Left ventricle myocardium inferior (tissue), 1 donor: ENCODE measurements around the gene SPARCL1. TPM values are rescaled to one million over a fixed set of nuclear protein-coding genes. Genes with fewer than 3 reads are reported as not detected.
A peak's percentile ranks its signal among the peaks of the same experiment; 100 is the strongest.

Experiments
- DNase-seq: peaks from one replicate; pipeline ENCODE4 v3.0.0-alpha.2; 2020
- H3K27ac ChIP-seq: fragments of 200-600 bp; replicated peaks from 2 replicates; pipeline ENCODE4 v1.8.0; 2021
- H3K27me3 ChIP-seq: fragments of 200-600 bp; 2 replicates; pipeline ENCODE4 v1.8.0; 2021; ENCODE audit warnings: low read depth
- H3K36me3 ChIP-seq: fragments of 200-600 bp; 2 replicates; pipeline ENCODE4 v1.8.0; 2021
- H3K4me1 ChIP-seq: fragments of 200-600 bp; 2 replicates; pipeline ENCODE4 v1.8.0; 2021
- H3K4me3 ChIP-seq: fragments of 200-600 bp; 2 replicates; pipeline ENCODE4 v1.8.0; 2021; ENCODE audit warnings: mild to moderate bottlenecking, moderate library complexity
- H3K9me3 ChIP-seq: fragments of 200-600 bp; replicated peaks from 2 replicates; pipeline ENCODE4 v1.8.0; 2021
- intact Hi-C: fragments of 100-400 bp; cut with micrococcal nuclease; formaldehyde crosslinking; loops from one replicate; pipeline ENCODE4 v1.11.0; 2022
- total RNA-seq: library from RNA; stranded (reverse); fragmentation: NEBNext Ultra II Directional; extraction: Animal tissue kit (Norgen Biotek cat#: 25700); gene quantifications from one replicate; pipeline ENCODE4 v1.2.1, GENCODE V29; 2021
- TF ChIP-seq, protein P1 (sequence below): fragments of 200-600 bp; IDR thresholded peaks from 2 replicates; pipeline ENCODE4 v1.8.0; 2021; ENCODE audit warnings: antibody characterized with exemption, mild to moderate bottlenecking, borderline replicate concordance
- donor health status: DM: no; HTN: yes; CAD: no; lungs with severe emphysema.

SPARCL1 gene
- total RNA-seq, 1 donor from 2014 or later, result 292 TPM

GRCh38 chr4:87510747-87511146, 18.4 kb downstream of the SPARCL1 start:
- Histone ChIP-seq H3K9me3 (no peaks in the 10 kb centered on the region), H3K36me3 (peaks cover 46% of the 10 kb centered on the region), H3K27ac (peak overlapping the region; percentile 41), H3K4me3 (no peak overlapping the region), H3K27me3 (no peaks in the 10 kb centered on the region), H3K4me1 (peaks cover 84% of the 10 kb centered on the region)
- DNase-seq, result no peak
- intact Hi-C loops, result no loop called here
- TF ChIP-seq, protein P1, sequence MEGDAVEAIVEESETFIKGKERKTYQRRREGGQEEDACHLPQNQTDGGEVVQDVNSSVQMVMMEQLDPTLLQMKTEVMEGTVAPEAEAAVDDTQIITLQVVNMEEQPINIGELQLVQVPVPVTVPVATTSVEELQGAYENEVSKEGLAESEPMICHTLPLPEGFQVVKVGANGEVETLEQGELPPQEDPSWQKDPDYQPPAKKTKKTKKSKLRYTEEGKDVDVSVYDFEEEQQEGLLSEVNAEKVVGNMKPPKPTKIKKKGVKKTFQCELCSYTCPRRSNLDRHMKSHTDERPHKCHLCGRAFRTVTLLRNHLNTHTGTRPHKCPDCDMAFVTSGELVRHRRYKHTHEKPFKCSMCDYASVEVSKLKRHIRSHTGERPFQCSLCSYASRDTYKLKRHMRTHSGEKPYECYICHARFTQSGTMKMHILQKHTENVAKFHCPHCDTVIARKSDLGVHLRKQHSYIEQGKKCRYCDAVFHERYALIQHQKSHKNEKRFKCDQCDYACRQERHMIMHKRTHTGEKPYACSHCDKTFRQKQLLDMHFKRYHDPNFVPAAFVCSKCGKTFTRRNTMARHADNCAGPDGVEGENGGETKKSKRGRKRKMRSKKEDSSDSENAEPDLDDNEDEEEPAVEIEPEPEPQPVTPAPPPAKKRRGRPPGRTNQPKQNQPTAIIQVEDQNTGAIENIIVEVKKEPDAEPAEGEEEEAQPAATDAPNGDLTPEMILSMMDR, result no peak

- H3K4me3 ChIP-seq, result no peak overlapping the region
- intact Hi-C loops, result no loop called here
- no peak for DNase-seq
- no peaks in the 10 kb centered on the region for H3K27me3 ChIP-seq
- peaks cover 52% of the 10 kb centered on the region for H3K36me3 ChIP-seq
- TF ChIP-seq, protein P1, result no peak
- H3K4me1 ChIP-seq, result peaks cover 65% of the 10 kb centered on the region
- H3K9me3 ChIP-seq, result no peaks in the 10 kb centered on the region
- H3K27ac ChIP-seq, result peak overlapping the region; percentile 65
Measured at GRCh38 chr4:87506974-87507701, 22.0 kb downstream of the SPARCL1 start.

GRCh38 chr4:87505862-87506261, 23.3 kb downstream of the SPARCL1 start:
- Histone ChIP-seq H3K27me3 (no peaks in the 10 kb centered on the region), H3K27ac (peak overlapping the region; percentile 65)

GRCh38 chr4:87502580-87503238, 26.5 kb downstream of the SPARCL1 start:
- Histone ChIP-seq H3K9me3 (no peaks in the 10 kb centered on the region), H3K36me3 (peaks cover 36% of the 10 kb centered on the region), H3K27ac (peak overlapping the region; percentile 69), H3K4me1 (peaks cover 72% of the 10 kb centered on the region), H3K4me3 (no peak overlapping the region), H3K27me3 (no peaks in the 10 kb centered on the region)
- TF ChIP-seq, protein P1, result no peak
- intact Hi-C loops, result no loop called here
- no peak for DNase-seq

More at GRCh38 chr4:87505862-87506261, 23.3 kb downstream of the SPARCL1 start:
- intact Hi-C loops, result no loop called here
- no peak overlapping the region for H3K4me3 ChIP-seq
- no peak for DNase-seq
- H3K9me3 ChIP-seq, result no peaks in the 10 kb centered on the region
- H3K36me3 ChIP-seq, result peaks cover 45% of the 10 kb centered on the region
- TF ChIP-seq, protein P1, result no peak
- peaks cover 67% of the 10 kb centered on the region for H3K4me1 ChIP-seq

- H3K4me3 ChIP-seq, result no peak overlapping the region
- no peaks in the 10 kb centered on the region for H3K9me3 ChIP-seq
- H3K27me3 ChIP-seq, result no peaks in the 10 kb centered on the region
- peaks cover 70% of the 10 kb centered on the region for H3K4me1 ChIP-seq
- intact Hi-C loops, result no loop called here
- DNase-seq, result no peak
- TF ChIP-seq, protein P1, result no peak
- H3K36me3 ChIP-seq, result peaks cover 47% of the 10 kb centered on the region
- peak overlapping the region; percentile 69 for H3K27ac ChIP-seq
Measured at GRCh38 chr4:87500092-87500462, 29.1 kb downstream of the SPARCL1 start.
